ENCODE data around the gene ACD.
"Not testable (repeated sequence)": the region's sequence is repeated elsewhere in the genome, so short reads cannot be mapped to it uniquely, and the experiment has no call there.

The ACD gene

GRCh38 chr16:67659675-67660563 is at the start of gene ACD:
Gene ACD (minus strand): TSS chr16:67660260. CDS start chr16:67660220, 40 bp downstream.
- peak; percentile 92 for DNase-seq (ENCODE audit: low read depth)

GRCh38 chr16:67709050-67709449 is 49.0 kb upstream of the ACD start:
- no peak for DNase-seq (ENCODE audit: low read depth)

GRCh38 chr16:67708368-67708771 is 48.3 kb upstream of the ACD start:
- no peak for DNase-seq (ENCODE audit: low read depth)

GRCh38 chr16:67707790-67708189 is 47.7 kb upstream of the ACD start:
- DNase-seq (ENCODE audit: low read depth): no peak

- DNase-seq (ENCODE audit: low read depth): no peak
Measured at GRCh38 chr16:67707210-67707609, 47.1 kb upstream of the ACD start.

- no peak for DNase-seq (ENCODE audit: low read depth)
Measured at GRCh38 chr16:67704110-67704509, 44.0 kb upstream of the ACD start.

- DNase-seq (ENCODE audit: low read depth): no peak
Measured at GRCh38 chr16:67703626-67704025, 43.6 kb upstream of the ACD start.

GRCh38 chr16:67702130-67702529 is 42.1 kb upstream of the ACD start:
- no peak for DNase-seq (ENCODE audit: low read depth)

GRCh38 chr16:67701420-67701819 is 41.4 kb upstream of the ACD start:
- no peak for DNase-seq (ENCODE audit: low read depth)

- no peak for DNase-seq (ENCODE audit: low read depth)
Measured at GRCh38 chr16:67699265-67699664, 39.2 kb upstream of the ACD start.

GRCh38 chr16:67697422-67698185 is 37.5 kb upstream of the ACD start:
- DNase-seq (ENCODE audit: low read depth): no peak

GRCh38 chr16:67694611-67695010 is 34.6 kb upstream of the ACD start:
- no peak for DNase-seq (ENCODE audit: low read depth)

GRCh38 chr16:67693517-67694285 is 33.6 kb upstream of the ACD start:
- DNase-seq (ENCODE audit: low read depth): not testable (repeated sequence)

GRCh38 chr16:67685388-67686112 is 25.5 kb upstream of the ACD start:
- DNase-seq (ENCODE audit: low read depth): no peak

- no peak for DNase-seq (ENCODE audit: low read depth)
Measured at GRCh38 chr16:67683767-67684166, 23.7 kb upstream of the ACD start.

- no peak for DNase-seq (ENCODE audit: low read depth)
Measured at GRCh38 chr16:67679935-67680897, 20.2 kb upstream of the ACD start.

GRCh38 chr16:67678354-67679023 is 18.4 kb upstream of the ACD start:
- DNase-seq (ENCODE audit: low read depth): no peak

- DNase-seq (ENCODE audit: low read depth): no peak
Measured at GRCh38 chr16:67677712-67678111, 17.7 kb upstream of the ACD start.

- no peak for DNase-seq (ENCODE audit: low read depth)
Measured at GRCh38 chr16:67676939-67677338, 16.9 kb upstream of the ACD start.

GRCh38 chr16:67676516-67676915 is 16.5 kb upstream of the ACD start:
- DNase-seq (ENCODE audit: low read depth): no peak

Measured in activated T-helper 1 cell treated with Interleukin-2 at 50 U/mL for 16 hours (primary cell).